Frontal cortex (tissue), 4 donors: Measurements from ENCODE around the gene OCRL. TPM values are rescaled to one million over a fixed set of nuclear protein-coding genes. Genes with fewer than 3 reads are reported as not detected.
"Not testable (repeated sequence)": the region's sequence is repeated elsewhere in the genome, so short reads cannot be mapped to it uniquely, and the experiment has no call there.

Experiments
- DNase-seq, 2 donors: peaks; one replicate each; pipeline ENCODE4 v3.0.0; 2012; ENCODE audit warnings: low spot score in 2 of 2
- FAIRE-seq: peaks from 2 replicates; lab custom pipeline; 2012; peaks lifted over from hg19 to GRCh38; lab: Jason Lieb, UNC
- total RNA-seq: library from RNA; depleted of rRNA; stranded (reverse); fragments of >200 nt; gene quantifications from one replicate; pipeline ENCODE4 v1.2.3, GENCODE V29; 2014
- donor health status: control.
- donor health status: control.
- donor health status: control.

The OCRL gene
- total RNA-seq, 1 donor from 2014 or later, result 38.7 TPM

DNA sequence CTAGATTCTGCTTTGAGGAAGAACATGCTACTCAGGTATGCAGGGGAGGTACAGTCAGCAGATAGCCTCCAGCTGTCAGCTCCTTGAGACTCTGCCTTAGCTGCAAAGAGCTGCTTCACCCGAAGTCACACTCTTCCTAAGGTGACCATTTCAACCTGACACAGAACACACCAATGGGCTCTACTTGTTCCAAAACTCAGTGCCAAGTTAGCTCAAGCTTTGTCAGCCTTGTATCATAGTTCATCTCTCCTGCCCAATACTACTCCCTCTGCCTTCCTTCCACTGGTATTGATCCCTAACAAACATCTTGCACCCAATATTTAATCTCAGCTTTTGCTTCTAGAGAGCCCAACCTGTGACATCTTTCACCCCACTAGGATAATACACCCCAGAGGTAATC lies 8.9 kb upstream of the OCRL start:
- FAIRE-seq (no peak), DNase-seq (no peak)

DNA sequence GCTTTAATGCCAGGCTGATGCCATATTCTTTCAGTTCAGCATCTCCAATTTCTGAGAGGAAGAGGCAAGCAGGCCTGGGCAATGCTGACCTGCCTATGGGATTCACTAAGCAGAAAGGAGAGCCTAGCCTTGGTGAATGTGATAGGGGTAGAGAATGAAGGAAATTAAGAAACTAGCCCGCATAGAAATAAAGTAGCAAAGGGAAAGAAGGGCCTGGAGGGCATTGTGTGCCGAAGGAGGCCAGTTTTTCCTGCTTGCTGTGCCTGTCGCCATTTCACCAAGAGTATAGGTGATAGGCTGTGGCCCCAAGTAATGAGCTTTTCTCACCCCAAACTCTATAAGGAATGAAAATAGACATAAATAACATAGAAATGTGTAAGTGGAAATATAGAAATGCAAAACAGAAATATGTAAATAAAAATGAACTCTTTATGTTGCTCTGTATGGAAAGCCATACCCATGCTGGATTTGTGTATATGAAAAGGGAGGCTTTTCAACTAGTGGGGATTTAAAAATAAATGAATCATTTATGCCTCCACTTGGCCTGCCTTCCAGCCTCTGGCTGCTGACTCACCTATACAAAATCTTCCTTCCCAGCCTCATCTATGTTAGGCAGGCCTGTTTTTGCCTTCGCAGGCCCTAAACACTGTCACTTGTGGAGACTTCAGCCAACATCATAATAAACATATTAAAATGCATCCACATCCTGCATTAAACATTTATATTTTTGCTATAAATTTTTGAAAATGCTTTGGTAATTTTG lies 5.1 kb upstream of the OCRL start:
- DNase-seq (no peak), FAIRE-seq (no peak)

DNA sequence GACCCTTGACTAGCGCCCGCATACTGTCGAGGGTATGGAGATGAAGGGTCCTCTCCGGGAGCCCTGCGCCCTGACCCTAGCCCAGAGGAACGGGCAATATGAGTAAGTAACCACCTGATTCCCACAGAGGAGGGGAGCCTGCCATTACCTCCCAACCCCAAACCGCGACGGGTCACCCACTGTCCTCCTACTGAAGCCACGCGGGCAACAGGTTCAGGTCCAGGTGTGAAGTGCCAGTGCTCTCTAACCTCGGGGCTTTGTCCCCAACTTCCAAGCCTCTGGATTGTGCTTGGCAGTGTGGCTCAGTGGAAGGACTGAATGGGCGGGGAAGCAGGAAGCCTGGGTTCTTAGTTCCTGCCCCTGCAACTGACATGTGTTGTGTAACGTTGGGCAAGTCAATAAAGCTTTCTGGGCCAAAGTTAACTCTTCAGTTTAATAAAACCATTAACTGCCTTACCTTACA lies 694 bp downstream of the OCRL start:
- DNase-seq (peak; percentile 11 to 28), FAIRE-seq (no peak)

DNA sequence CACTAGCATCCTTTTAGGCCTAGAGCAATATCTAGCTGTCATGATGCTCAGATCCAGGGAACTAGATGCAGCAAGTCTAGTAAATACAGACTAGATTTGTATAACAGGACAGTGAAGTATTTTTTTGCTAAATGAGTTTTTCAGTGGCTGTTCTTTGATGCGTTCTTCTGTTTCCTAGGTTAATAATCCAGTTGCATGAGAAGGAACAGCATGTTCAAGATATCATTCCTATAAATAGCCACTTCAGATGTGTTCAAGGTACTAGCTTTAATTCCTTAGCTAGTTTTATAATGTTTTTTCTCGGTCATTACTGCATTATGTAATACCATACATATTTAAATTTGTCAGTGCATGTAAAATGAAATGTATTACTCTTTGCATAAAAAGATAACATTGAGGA lies 4.7 kb downstream of the OCRL start:
- FAIRE-seq (no peak), DNase-seq (no peak)

DNA sequence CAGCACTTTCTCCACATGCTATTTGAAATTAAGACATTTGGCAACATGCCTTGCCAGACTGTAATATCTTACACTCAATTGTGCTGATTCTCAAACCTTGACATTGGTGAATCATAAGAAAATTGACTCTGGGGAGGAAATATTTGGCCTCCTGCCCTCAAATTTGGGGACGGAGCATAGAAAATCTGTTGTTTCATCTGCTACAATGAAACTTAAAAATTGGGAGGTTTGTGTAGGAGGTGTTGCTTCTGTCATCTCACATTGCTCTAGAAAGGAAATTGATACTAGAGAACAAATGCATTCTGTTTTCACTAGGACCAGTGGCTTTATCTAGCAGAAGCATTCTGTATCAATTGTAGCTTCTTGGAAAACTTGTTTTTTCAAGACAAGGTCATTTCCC lies 5.3 kb downstream of the OCRL start:
- DNase-seq (no peak), FAIRE-seq (no peak)

DNA sequence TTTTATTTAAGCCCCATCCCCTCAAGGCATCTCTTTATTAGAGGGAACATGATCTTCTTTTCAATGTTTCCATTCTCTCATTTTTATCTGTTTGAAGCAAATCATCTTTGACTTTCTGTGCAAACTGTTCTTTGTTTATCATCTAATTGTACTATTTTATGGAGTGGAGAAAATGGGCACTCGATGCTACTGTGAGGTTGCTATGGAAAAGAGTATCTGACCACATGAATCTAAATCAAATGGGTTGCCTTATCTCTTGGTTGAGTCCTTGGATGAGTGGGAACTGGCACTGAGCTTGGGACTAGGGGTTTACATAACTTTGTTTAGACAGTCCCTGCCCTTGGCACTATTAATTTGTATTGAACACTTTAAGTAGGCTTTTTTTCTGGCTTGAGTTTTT lies 9.1 kb downstream of the OCRL start:
- FAIRE-seq (no peak), DNase-seq (no peak)

DNA sequence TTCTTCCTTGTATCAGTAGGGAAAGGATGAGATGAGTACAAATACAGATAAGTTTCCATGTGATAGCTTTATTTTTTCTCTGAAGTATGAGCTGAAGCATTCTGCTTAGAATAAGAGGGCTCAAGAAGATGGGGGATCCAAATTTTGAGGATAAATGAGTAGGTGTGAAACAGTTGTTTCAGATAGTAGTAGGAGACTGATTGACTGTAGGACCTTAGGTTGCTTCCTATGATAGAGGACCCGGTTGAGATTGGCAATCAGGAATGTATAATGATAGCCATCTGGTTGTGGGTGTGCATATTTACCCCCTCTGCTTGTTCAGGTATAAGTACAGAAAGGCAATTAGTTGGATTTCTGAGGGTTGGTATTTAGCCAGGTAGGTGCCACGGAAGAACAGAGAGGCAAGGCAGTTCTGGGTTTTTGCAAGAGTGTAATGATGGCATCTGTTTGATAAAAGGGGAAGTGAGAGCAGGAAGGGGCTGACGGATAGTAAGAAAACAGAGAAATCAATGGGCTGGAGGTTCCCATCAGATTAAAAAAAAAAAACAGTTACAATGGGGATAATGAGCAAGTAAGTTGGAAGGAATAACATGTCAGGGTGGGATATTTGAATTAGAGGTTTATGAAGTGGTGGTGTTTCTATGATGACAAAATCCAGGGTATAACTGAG lies 13.7 kb downstream of the OCRL start:
- FAIRE-seq, result no peak
- DNase-seq, result no peak

DNA sequence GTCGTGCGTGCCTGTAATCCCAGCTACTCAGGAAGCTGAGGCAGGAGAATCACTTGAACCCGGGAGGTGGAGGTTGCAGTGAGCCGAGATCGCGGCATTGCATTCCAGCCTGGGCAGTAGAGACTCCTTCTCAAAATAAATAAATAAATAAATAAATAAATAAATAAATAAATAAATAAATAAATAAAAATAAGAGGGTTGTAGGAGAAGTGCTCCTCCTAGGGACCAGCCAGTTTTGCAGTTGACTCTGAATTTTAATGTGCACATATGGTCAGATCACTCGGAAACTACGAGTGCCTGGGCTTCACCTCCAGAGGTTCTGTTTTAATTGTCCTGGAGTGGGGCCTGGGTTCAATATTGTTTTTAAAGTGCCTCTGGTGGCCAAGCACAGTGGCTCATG lies 14.8 kb downstream of the OCRL start:
- not testable (repeated sequence) for FAIRE-seq, DNase-seq

DNA sequence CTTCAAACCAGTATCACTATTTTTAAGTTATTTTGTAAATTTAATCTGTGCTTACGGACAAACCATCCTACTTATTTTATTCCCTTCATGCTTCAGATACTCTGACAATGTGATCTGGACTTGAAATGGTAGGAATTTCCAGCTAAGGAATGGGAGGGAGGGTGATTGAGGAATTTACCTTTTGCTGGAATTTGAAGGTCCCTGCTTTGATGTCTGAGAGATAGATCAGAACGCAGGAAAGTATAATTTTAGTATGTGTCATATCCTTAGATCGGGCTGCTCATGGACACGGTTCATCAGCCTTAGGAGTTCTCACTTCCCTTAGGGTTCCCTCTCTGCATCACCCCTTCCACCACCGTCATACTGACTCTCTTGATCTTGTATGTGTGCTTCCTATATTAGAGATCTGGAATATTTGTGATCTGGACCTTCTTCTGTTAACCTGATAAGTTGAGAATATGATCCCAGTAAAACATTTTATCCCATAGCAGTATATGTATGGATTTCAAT lies 16.8 kb downstream of the OCRL start:
- FAIRE-seq (no peak), DNase-seq (no peak)

DNA sequence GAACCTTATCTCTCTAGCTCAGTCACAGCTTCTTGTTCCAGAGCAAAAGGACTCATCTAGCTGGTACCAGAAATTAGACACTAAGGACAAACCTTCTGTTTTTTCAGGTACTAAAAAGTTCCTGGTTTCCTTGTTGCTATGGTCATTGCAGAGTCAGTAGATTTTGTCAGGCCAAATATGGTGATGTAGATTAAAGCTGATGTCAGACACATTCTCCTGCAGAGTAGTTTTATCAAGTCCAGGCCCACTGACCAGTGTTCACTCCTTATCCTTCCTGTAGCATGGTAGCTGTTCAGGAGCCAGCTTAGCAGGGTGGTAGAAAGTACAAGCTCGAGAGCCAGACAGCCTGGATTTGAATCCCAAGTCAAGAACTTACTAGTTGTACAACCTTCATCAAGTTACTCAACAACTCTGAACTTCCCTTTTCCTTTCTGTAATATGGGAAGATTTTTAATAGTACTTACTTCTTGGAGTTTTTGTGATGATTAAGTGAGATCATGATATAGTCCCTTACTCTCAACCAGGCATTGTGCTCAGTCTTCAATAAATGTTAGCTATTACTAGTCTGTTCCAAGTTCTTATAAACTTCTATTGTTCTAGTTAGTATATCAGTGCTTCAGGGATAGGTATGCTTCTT lies 17.9 kb downstream of the OCRL start:
- DNase-seq (no peak), FAIRE-seq (no peak)

DNA sequence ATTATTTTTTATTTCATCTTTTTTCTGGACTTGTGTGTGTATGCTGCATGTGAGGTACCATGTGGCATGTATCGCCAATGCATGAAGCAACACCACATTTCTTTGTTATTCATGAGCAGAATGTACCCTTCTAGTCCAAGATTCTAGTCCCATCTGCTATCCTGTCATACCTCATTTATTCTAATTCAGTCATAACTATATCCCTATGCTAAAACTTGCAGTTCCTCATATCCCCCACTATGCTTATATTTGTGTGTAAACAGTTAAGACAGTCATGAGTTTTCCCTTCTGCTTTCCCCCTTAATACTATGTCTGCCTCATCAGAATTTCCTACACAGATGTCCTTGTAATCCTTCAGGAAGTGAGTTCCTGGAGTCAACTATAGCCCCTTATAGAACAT lies 19.7 kb downstream of the OCRL start:
- FAIRE-seq, result no peak

DNA sequence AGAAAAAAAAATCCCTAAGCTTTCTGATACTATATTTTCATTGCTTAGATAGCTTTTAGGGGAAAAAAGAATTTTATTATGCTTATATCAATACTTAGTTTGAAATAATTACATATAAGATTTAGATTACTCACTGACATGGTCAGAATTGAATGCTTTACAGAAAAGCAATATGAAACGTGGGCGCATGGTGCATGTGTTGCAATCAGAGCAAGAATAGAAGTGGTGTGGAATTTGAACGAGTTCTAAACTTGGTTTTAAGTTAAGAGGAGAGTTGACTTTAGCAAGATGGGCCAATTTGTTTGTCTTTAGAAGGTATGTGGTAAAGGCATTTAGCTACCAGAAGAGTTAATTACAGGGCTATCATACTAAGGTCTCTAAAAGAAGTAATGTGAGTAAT lies 21.4 kb downstream of the OCRL start:
- FAIRE-seq (no peak), DNase-seq (no peak)

More for the DNA sequence above, 19.7 kb downstream of the OCRL start:
- DNase-seq, result no peak

DNA sequence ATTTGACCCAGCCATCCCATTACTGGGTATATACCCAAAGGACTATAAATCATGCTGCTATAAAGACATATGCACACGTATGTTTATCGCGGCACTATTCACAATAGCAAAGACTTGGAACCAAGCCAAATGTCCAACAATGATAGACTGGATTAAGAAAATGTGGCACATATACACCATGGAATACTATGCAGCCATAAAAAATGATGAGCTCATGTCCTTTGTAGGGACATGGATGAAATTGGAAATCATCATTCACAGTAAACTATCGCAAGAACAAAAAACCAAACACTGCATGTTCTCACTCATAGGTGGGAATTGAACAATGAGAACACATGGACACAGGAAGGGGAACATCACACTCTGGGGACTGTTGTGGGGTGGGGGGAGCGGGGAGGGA lies 24.3 kb downstream of the OCRL start:
- DNase-seq, FAIRE-seq: not testable (repeated sequence)

DNA sequence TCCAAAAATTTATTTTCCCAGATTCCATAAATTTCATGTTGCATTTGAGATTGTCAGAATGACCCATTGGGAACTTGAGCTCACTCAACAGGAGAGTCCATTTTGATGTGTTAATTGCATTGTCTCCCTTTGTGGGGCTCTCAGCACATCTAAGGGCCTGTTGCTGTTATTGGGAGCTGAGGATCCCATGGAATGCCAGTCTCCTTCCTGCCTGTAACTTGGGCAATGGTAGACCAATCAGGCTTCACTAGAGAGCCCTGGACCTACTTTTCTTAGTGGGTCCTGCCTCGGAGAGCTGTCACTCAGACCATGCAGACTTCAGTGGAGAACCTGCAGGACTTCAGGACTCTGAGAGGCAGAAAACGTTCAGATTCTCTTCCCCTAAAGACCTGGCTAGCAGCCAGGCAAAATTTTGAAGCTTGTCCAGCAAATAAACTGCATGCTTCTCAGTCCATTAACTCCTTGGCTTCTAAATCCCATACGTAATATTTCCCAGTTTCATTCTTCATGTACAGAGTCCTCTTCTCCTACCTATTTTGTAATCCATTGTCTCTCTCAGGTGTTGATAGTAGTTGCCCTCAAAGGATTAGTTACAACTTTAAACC lies 25.1 kb downstream of the OCRL start:
- DNase-seq, result no peak
- no peak for FAIRE-seq

DNA sequence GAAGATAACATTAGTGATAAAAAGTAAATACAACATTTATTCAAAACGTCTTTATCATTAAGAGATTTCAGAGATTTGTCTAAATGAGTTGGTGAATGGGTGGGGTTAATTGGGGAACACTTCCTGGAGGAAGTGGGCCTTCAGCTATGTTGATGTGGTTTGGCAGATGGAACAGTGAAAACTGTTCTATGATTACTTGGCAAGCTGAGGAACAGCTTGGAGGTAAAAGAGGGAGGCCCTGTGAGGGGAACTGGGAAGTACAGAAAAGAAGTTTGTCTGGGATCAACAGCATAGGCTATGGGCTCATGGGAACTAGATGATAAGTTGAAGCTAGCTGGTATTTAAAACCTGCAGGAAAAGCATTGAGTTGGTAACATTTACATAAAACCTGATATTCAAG lies 26.0 kb downstream of the OCRL start:
- DNase-seq (no peak), FAIRE-seq (no peak)

DNA sequence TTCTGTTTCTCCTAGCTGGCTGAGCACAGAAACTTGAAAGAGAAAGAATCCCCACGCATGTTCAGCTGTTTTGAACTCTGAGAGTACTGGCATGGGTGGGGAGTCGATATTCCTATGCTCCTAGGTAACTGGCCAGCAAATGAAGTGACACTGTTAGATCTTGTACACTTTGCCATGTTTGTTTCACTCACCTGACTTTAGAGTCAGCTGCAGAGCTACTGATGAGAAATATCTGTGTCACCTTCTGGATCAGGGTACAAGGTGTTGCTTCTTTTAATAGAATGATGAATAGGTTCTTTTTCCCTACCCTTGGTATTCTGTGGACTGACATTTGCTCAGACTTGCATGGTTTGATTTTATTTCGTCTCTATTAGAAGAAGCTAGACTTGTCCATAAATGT lies 28.3 kb downstream of the OCRL start:
- DNase-seq (no peak), FAIRE-seq (no peak)

DNA sequence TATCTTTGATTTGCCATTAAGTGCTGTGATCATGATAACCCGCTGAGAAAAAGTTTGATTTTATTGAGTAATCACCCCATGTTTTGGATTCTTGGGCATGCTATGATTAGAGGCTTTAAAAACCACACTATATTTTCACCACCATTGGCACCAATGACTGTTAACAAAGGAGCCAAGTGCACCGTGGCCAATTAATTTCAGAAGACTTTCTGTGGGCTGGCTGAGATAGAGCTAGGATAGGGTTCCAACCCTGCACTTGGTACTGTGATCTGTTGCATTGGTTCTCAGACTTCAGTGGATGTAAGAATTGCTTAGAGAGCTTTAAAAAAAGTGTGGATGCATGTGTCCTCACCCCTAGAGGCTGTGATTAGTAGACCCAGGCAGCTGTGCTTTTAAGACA lies 32.4 kb downstream of the OCRL start:
- no peak for DNase-seq

DNA sequence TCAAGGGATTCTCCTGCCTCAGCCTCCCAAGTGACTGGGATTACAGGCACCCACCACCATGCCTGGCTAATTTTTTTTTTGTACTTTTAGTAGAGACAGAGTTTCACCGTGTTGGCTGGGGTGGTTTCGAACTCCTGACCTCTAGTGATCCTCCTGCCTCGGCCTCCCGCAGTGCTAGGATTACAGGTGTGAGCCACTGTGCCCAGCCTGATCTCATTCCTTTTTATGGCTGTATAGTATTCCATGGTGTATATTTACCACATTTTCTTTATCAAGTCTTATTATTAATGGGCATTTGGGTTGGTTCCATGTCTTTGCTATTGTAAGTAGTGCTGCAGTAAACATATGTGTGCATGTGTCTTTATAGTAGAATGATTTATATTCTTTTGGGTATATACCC lies 33.6 kb downstream of the OCRL start:
- not testable (repeated sequence) for FAIRE-seq, DNase-seq

More for the DNA sequence above, 32.4 kb downstream of the OCRL start:
- no peak for FAIRE-seq

DNA sequence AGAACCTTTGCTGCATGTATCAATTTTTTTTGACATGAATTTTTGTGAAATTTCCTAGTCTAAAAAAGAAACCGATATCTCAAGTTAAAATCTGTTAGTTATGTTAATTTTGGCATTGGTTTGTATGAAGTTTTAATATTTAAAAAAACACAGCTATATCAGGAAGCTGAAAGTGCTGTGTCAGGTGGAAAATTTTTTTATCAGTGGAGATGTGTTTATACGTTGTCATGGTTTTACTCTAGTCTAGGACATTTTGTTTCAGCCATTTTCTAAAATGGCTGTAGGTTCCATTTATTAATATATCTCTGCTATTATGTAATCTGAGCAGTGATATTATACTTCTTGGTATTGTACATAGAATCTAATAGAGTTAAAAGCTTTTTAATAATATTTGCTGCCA lies 34.2 kb downstream of the OCRL start:
- FAIRE-seq (no peak), DNase-seq (no peak)

DNA sequence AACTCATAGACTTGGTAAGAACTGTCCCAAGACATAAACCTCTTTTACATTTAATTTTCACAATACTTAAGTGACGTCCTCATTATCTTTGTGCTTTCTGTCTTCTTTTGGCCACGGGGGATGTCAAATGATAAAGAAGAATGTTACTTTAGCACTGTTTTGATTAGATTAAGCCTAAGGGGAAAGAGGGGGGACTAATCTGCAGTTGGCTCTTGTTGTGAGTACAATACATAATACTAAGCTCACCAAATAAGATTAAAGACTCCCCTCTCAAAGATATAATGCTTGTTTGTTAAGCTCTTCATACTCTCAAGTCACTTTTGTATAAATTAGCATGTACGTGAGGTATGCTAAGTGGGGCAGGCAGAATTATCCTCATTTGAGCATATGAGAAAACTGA lies 36.5 kb downstream of the OCRL start:
- no peak for DNase-seq
- FAIRE-seq, result no peak
